SIG-M5 treated with dmso at 0.1 percent for 504 hours (cell line): ENCODE data around the gene FBXL13.
A peak's percentile ranks its signal among the peaks of the same experiment; 100 is the strongest.
"Not testable (repeated sequence)": the region's sequence is repeated elsewhere in the genome, so short reads cannot be mapped to it uniquely, and the experiment has no call there.

Experiments used
- DNase-seq: peaks from one replicate; lab custom pipeline; 2025; ENCODE audit not compliant: unreplicated experiment; lab: John Stamatoyannopoulos, UW

FBXL13 gene

GRCh38 chr7:103074519-103075336 lies at the start of gene FBXL13, which contains the start of gene ARMC10:
TSS of gene FBXL13 (minus strand) at chr7:103074796.
TSS of gene ARMC10 (plus strand) at chr7:103075140. CDS start at chr7:103075273, 133 bp downstream.
- DNase-seq, result peak; percentile 89

DNA sequence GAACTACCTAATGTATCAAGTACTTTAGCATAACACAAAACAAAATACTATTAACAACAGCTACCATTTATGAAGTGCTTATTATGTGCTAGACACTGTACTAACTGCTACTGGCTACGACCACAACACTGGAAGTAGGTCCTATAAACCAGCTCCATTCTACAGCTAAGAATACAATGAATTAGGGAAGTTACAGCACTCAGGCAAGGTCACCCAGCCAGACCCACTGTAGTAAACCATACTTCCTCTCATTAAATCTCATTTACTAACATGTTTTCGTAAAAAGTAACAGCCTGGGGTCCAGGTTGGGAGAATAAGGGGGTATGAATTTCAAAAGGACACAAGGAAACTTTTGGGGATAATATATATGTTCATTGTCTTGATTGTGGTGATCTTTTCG lies 48.9 kb upstream of the FBXL13 start:
- DNase-seq, result peak; percentile 64

- no peak for DNase-seq
Observed at GRCh38 chr7:103121641-103122040, 47.0 kb upstream of the FBXL13 start.

GRCh38 chr7:103120362-103120761 lies 45.8 kb upstream of the FBXL13 start:
- no peak for DNase-seq

- DNase-seq, result no peak
Observed at GRCh38 chr7:103119791-103120291, 45.2 kb upstream of the FBXL13 start.

DNA sequence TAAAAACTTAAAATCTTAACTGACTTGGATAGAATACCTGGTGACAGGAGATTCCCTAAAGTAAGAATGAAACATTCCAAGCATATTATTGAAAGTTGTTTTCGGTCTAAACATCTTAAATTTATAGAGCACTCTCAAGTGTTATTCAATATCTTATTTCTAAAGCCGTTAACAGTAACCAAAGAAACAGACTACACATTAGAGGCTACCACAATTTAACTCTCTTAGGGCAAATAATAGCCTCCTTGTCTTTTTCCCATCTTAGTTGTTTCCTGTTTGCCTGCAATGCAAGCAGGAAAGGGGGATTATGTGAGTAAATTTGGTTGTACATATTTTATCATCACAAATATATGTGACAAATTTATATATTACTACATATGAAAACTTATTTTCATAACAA lies 42.9 kb upstream of the FBXL13 start:
- DNase-seq, result no peak

DNA sequence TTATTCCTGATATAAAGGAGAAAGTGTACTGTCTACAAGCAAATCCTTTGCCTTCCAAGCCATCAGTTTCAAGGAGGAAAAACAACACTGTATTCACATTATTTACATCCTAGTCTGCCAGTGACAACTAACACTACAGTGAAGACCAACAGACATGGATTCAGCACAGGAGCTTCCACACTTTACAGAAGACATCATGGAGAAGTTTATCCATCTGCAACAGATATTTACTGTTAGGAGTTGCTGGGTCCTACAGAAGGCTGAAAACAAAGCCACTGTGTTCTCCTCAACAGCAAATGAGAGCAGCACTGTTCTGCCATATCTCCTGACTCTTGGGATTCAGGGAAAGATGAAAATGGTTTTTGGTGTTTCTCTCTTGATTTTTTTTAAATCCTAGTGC lies 42.4 kb upstream of the FBXL13 start:
- DNase-seq, result no peak

GRCh38 chr7:103116511-103116910 lies 41.9 kb upstream of the FBXL13 start:
- no peak for DNase-seq

- no peak for DNase-seq
Observed at GRCh38 chr7:103115771-103116170, 41.2 kb upstream of the FBXL13 start.

- no peak for DNase-seq
Observed at GRCh38 chr7:103114576-103115008, 40.0 kb upstream of the FBXL13 start.

GRCh38 chr7:103113164-103113563 lies 38.6 kb upstream of the FBXL13 start:
- no peak for DNase-seq

GRCh38 chr7:103106703-103107070 lies 32.1 kb upstream of the FBXL13 start:
- DNase-seq, result not testable (repeated sequence)

DNA sequence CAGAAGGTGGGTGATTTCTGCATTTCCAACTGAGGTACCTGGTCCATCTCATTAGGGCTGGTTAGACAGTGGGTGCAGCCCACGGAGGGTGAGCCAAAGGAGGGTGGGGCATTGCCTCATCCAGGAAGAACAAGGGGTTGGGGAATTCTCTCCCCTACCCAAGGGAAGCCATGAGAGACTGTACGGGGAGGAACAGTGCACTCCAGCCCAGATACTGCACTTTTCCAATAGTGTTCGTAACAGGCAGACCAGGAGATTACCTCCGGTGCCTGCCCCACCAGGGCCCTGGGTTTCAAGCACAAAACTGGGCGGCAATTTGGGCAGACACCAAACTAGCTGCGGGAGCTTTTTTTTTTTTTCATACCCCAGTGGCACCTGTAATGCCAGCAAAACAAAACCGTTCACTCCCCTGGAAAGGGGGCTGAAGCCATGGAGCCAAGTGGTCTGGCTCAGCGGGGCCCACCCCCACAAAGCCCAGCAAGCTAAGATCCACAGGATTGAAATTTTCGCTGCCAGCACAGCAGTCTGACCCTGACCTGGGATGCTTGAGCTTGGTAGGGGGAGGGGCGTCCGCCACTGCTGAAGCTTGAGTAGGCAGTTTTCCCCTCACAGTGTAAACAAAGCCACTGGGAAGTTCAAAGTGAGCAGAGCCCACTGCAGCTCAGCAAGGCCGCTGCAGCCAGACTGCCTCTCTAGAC lies 31.6 kb upstream of the FBXL13 start:
- DNase-seq, result no peak

- no peak for DNase-seq
Observed at GRCh38 chr7:103101543-103101942, 26.9 kb upstream of the FBXL13 start.

DNA sequence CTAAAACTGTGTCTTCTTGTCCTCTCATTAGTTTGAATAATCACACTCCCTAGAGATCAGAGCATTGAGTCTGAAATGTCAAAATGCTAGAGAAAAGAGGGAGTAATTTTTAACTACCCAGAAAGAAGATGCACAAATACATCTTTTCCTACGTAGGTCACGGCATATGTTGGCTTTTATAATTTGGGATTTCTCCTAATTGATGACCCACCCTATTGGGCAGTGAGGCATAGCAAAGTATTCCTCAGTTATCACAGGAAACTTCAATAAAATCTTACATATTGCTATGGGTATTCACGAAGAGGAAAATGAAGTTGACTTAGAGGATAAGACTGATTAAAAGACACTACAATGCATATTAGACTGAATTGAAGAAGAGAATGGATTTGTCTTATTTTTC lies 25.8 kb upstream of the FBXL13 start:
- DNase-seq, result no peak

- no peak for DNase-seq
Observed at GRCh38 chr7:103097041-103097440, 22.4 kb upstream of the FBXL13 start.

- not testable (repeated sequence) for DNase-seq
Observed at GRCh38 chr7:103095558-103095957, 21.0 kb upstream of the FBXL13 start.

- DNase-seq, result no peak
Observed at GRCh38 chr7:103094102-103094501, 19.5 kb upstream of the FBXL13 start.

GRCh38 chr7:103093429-103093828 lies 18.8 kb upstream of the FBXL13 start:
- DNase-seq, result no peak

DNA sequence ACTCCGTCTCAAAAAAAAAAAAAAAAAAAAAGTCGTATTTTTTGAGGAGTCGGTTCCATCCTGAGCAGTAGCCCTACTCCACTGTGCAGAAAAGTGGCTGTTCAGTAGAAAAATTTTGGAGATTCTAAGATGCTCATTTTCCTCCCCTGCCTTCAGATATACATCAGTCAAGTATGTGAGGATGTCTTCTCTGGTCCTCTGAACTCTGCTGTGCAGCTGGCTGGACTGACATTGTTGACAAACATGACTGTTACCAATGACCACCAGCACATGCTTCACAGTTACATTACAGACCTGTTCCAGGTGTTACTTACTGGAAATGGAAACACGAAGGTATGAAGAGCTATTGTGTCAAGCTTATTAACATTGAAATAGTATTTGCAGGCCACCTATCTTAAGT lies 17.7 kb upstream of the FBXL13 start:
- not testable (repeated sequence) for DNase-seq

GRCh38 chr7:103083210-103083609 lies 8.6 kb upstream of the FBXL13 start:
- DNase-seq, result no peak

GRCh38 chr7:103082497-103082896 lies 7.9 kb upstream of the FBXL13 start:
- no peak for DNase-seq
